ENCODE results near the gene C10orf53. TPM values are rescaled to one million over a fixed set of nuclear protein-coding genes. Genes with fewer than 3 reads are reported as not detected.

C10orf53 gene
- total and polyA plus RNA-seq, 4 experiments from 2014 or later: not detected

DNA sequence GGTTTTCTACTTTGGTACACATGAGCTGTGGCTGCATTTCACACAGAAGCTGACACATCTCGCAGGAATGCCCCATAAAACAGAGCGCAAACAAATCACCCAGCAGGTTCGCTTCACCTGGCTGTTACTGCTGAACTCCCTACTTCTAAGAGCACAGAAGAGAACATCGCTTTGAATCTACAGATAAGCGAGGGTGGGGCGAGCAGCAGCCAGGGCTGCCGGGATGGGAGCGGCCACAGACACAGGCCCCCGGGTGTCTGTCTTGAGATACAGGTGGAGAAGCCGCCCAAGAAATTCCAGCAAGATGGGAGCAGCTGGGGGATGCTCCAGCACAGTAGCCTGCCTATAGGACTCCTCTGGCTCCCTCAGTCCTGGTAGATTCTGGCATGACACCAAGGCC is 55.2 kb downstream of the C10orf53 start:
- Mint-ChIP-seq H3K9me3 (peaks cover 0 to 4% (median 0%) of the 10 kb centered on the region in 8 donors), H3K4me1 (no peaks in the 10 kb centered on the region), H3K27me3 (no peaks in the 10 kb centered on the region), H3K36me3 (no peaks in the 10 kb centered on the region), H3K27ac (no peak overlapping the region), H3K4me3 (no peak overlapping the region)
- DNase-seq: no peak
- ChIA-PET POLR2A (ENCODE audit: partially characterized antibody) (no interaction called here), CTCF (ENCODE audit: partially characterized antibody) (no interaction called here)
- no peaks in the 10 kb centered on the region for H3K36me3 ChIP-seq (ENCODE audit: insufficient read depth, low read length)
- no peak overlapping the region for H3K4me3 ChIP-seq (ENCODE audit: low read length in 2 of 2)
- H3K27ac ChIP-seq (ENCODE audit: low read depth, low read length): no peak overlapping the region
- no peaks in the 10 kb centered on the region for H3K9me3 ChIP-seq (ENCODE audit: control insufficient read depth in 1 of 2, low read length in 2 of 2)
- H3K4me1 ChIP-seq (ENCODE audit: insufficient read depth, low read length): no peaks in the 10 kb centered on the region
- intact Hi-C loops (cut with micrococcal nuclease): no loop called here
- no peaks in the 10 kb centered on the region for H3K27me3 ChIP-seq (ENCODE audit: insufficient read depth, low read length)

DNA sequence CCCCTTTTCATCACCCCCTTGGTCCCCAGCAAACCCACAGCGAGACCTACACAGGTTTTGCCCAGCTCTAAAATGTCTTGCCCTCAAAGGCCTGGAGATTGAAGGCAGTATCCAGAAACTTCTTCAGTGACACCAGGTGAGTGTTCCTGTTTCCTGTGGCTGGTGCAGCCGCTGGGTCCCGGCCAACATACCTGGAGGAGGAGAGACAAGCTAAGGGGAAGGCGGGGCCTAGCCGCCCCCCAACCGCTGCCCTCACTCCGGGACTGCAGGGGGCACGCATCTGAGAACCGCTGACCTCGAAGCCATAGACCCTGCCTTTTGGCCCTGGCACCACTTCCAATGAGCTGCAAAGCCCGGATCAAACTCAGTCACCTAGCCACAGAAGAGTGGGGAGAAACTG is 55.7 kb downstream of the C10orf53 start:
- Mint-ChIP-seq H3K27ac (no peak overlapping the region), H3K36me3 (no peaks in the 10 kb centered on the region), H3K27me3 (no peaks in the 10 kb centered on the region), H3K9me3 (no peaks in the 10 kb centered on the region), H3K4me1 (no peaks in the 10 kb centered on the region), H3K4me3 (no peak overlapping the region)
- Histone ChIP-seq H3K9me3 (ENCODE audit: control insufficient read depth in 1 of 2, low read length in 2 of 2) (no peaks in the 10 kb centered on the region), H3K36me3 (ENCODE audit: insufficient read depth, low read length) (no peaks in the 10 kb centered on the region), H3K27ac (ENCODE audit: low read depth, low read length) (no peak overlapping the region), H3K4me1 (ENCODE audit: insufficient read depth, low read length) (no peaks in the 10 kb centered on the region), H3K27me3 (ENCODE audit: insufficient read depth, low read length) (no peaks in the 10 kb centered on the region), H3K4me3 (ENCODE audit: low read length in 2 of 2) (no peak overlapping the region)
- CTCF ChIA-PET (ENCODE audit: partially characterized antibody): no interaction called here
- intact Hi-C loops (cut with micrococcal nuclease): no loop called here
- POLR2A ChIA-PET (ENCODE audit: partially characterized antibody): no interaction called here
- DNase-seq: no peak

DNA sequence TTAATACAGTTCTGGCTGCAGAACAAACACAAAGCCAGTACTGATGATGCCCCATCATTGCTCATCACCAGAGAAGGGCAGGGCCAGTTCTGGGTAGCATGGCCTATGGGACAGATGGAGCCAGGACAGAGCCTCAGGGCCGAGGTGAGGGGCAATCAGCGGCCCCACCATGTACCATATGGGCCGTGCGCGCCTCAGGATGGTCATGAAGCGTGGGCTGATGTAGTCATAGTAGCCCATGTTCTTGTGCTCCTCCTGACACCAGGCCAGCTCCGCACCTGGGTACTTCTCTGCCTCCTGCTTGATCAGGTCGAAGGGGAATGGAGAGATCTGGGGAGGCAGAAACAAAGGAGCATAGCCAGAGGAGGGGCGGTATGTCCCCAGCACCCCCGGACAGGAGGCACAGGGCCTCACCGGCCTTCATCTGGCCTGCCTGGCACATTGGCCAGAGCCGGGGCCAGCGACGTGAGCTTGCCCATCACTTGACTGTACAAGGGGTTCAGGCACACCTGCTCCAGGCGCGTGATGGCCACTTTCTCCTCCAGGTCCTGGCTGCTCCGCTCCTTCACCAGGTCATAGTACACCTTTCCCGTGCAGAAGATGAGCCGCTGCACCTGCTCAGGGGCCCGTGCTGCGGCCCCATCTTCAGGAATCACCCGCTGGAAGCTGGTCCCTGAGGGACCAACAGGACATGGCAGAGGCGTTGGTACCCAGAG is 56.6 kb downstream of the C10orf53 start:
- no peak overlapping the region for H3K4me3 Mint-ChIP-seq
- Histone ChIP-seq H3K4me1 (ENCODE audit: insufficient read depth, low read length) (no peaks in the 10 kb centered on the region), H3K27ac (ENCODE audit: low read depth, low read length) (no peak overlapping the region), H3K36me3 (ENCODE audit: insufficient read depth, low read length) (no peaks in the 10 kb centered on the region), H3K9me3 (ENCODE audit: control insufficient read depth in 1 of 2, low read length in 2 of 2) (no peaks in the 10 kb centered on the region), H3K4me3 (ENCODE audit: low read length in 2 of 2) (no peak overlapping the region), H3K27me3 (ENCODE audit: insufficient read depth, low read length) (no peaks in the 10 kb centered on the region)
- H3K9me3 Mint-ChIP-seq: no peaks in the 10 kb centered on the region
- ChIA-PET POLR2A (ENCODE audit: partially characterized antibody) (no interaction called here), CTCF (ENCODE audit: partially characterized antibody) (no interaction called here)
- DNase-seq: no peak
- no peak overlapping the region for H3K27ac Mint-ChIP-seq
- no peaks in the 10 kb centered on the region for H3K4me1 Mint-ChIP-seq
- intact Hi-C loops (cut with micrococcal nuclease): no loop called here
- no peaks in the 10 kb centered on the region for H3K27me3 Mint-ChIP-seq
- no peaks in the 10 kb centered on the region for H3K36me3 Mint-ChIP-seq

DNA sequence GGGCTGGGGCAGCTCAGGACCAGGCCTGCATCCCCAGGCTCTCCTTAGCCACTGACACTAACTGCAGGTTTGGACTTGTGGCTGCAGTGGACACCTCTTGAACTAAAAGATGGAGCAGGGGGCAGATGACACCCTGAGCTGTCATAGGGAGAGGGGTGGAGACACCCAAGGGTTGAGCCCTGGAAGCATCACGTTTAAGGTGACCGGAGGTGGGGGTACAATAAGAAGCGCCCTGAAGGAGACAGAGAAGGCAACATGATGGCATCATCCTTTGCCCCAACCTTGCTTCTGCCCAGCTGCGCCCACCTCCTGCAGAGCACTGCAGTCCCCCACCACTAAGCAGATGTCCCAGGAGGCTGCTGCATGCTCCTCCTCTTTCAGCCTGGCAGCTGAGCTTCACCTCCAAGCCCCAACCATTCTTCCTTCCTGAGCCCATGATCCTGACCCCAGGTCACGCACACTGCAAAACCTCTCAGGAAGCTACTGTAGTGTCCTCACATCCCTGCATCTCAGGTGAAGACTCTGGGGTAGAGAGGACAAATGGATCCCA is 57.2 kb downstream of the C10orf53 start:
- no peaks in the 10 kb centered on the region for H3K36me3 ChIP-seq (ENCODE audit: insufficient read depth, low read length)
- intact Hi-C loops (cut with micrococcal nuclease): no loop called here
- H3K36me3 Mint-ChIP-seq: no peaks in the 10 kb centered on the region
- H3K27ac Mint-ChIP-seq: no peak overlapping the region
- ChIA-PET CTCF (ENCODE audit: partially characterized antibody) (no interaction called here), POLR2A (ENCODE audit: partially characterized antibody) (no interaction called here)
- no peak overlapping the region for H3K27ac ChIP-seq (ENCODE audit: low read depth, low read length)
- H3K27me3 Mint-ChIP-seq: no peaks in the 10 kb centered on the region
- no peaks in the 10 kb centered on the region for H3K4me1 ChIP-seq (ENCODE audit: insufficient read depth, low read length)
- H3K4me3 Mint-ChIP-seq: no peak overlapping the region
- no peak for DNase-seq
- H3K9me3 ChIP-seq (ENCODE audit: control insufficient read depth in 1 of 2, low read length in 2 of 2): no peaks in the 10 kb centered on the region
- H3K4me3 ChIP-seq (ENCODE audit: low read length in 2 of 2): no peak overlapping the region
- H3K4me1 Mint-ChIP-seq: peaks cover 0 to 1% (median 0%) of the 10 kb centered on the region in 4 donors
- peaks cover 0 to 1% (median 0%) of the 10 kb centered on the region in 8 donors for H3K9me3 Mint-ChIP-seq
- no peaks in the 10 kb centered on the region for H3K27me3 ChIP-seq (ENCODE audit: insufficient read depth, low read length)

DNA sequence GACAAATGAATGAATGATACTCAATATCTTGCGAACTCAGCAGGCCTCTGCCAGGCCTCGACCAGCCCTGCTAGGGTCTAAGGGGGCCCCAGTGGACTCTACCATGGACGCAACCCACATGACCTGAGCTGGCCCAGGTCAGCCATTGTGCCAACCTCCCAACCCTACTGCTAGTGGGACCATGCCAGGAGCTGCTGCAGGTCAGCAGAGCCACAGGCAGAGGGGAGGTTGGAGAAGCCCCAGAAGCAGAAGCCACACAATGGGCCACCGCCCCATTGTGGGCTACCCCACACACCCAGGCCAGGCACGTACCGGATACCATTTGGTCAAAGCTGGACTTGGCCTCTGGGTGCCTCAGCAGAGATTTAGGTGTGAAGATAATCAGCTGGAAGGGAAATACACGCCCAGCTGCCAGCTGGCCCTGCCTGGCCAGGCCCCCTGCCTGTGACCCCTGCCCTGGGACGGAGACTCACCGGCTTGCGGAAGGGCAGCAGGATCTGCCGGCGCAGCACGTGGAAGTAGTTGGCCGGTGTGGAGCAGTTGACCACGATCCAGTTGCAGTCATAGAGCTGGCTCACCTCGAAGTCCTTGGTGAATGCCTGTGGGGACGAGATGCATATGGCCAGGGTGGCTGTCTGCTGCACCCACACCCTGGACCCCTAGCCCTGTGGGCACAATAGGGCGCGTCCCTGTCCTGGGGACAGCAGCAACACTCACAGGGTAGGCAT is 58.2 kb downstream of the C10orf53 start:
- Mint-ChIP-seq H3K4me1 (peaks cover 0 to 1% (median 0%) of the 10 kb centered on the region in 4 donors), H3K4me3 (no peak overlapping the region), H3K27ac (no peak overlapping the region), H3K27me3 (no peaks in the 10 kb centered on the region), H3K9me3 (peaks cover 0 to 1% (median 0%) of the 10 kb centered on the region in 8 donors), H3K36me3 (no peaks in the 10 kb centered on the region)
- Histone ChIP-seq H3K36me3 (ENCODE audit: insufficient read depth, low read length) (no peaks in the 10 kb centered on the region), H3K9me3 (ENCODE audit: control insufficient read depth in 1 of 2, low read length in 2 of 2) (no peaks in the 10 kb centered on the region), H3K4me1 (ENCODE audit: insufficient read depth, low read length) (no peaks in the 10 kb centered on the region), H3K4me3 (ENCODE audit: low read length in 2 of 2) (no peak overlapping the region), H3K27ac (ENCODE audit: low read depth, low read length) (no peak overlapping the region), H3K27me3 (ENCODE audit: insufficient read depth, low read length) (no peaks in the 10 kb centered on the region)
- intact Hi-C loops (cut with micrococcal nuclease): no loop called here
- DNase-seq: no peak
- CTCF ChIA-PET (ENCODE audit: partially characterized antibody): no interaction called here
- POLR2A ChIA-PET (ENCODE audit: partially characterized antibody): no interaction called here

DNA sequence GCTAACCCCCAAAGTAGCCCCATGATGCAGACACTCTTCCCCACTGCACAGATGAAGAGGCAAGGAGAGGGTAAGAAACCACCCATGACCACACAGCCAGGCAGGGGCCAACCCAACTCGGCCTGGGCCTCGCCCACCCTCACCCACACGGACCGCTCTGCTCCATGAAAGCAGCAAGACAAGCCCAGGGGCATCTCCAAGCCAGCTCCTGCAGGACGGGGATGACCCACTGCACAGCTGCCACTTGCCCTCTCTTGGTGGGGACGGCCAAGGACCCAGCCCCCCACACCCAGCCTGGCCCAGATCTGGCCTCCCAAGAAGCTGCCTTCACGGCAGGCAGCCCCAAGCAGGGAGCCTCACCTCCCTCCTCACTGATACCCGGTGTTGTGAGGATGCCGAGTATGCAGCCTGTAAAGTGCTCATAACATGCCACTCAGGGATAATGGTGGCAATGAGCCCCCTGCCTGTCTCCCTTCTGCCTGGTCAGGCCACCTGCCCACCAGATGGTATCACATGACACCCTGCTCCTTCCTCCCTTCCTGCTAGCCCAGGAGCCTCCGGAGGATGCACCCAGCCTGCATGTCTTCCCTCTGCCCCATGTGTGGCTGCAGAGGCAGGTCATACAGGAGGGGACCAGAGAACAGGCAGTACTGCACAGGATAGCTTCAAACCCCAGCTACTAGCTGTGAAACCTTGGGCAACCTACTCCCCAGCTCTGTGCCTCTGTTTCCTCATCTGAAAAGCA is 59.3 kb downstream of the C10orf53 start:
- Mint-ChIP-seq H3K4me1 (peaks cover 0 to 1% (median 0%) of the 10 kb centered on the region in 4 donors), H3K9me3 (peaks cover 0 to 1% (median 0%) of the 10 kb centered on the region in 8 donors), H3K4me3 (no peak overlapping the region), H3K36me3 (no peaks in the 10 kb centered on the region), H3K27me3 (no peaks in the 10 kb centered on the region), H3K27ac (no peak overlapping the region)
- intact Hi-C loops (cut with micrococcal nuclease): no loop called here
- H3K36me3 ChIP-seq (ENCODE audit: insufficient read depth, low read length): no peaks in the 10 kb centered on the region
- no peaks in the 10 kb centered on the region for H3K9me3 ChIP-seq (ENCODE audit: control insufficient read depth in 1 of 2, low read length in 2 of 2)
- CTCF ChIA-PET (ENCODE audit: partially characterized antibody): no interaction called here
- no peak overlapping the region for H3K27ac ChIP-seq (ENCODE audit: low read depth, low read length)
- no peak overlapping the region for H3K4me3 ChIP-seq (ENCODE audit: low read length in 2 of 2)
- POLR2A ChIA-PET (ENCODE audit: partially characterized antibody): no interaction called here
- no peak for DNase-seq
- no peaks in the 10 kb centered on the region for H3K4me1 ChIP-seq (ENCODE audit: insufficient read depth, low read length)
- H3K27me3 ChIP-seq (ENCODE audit: insufficient read depth, low read length): no peaks in the 10 kb centered on the region

DNA sequence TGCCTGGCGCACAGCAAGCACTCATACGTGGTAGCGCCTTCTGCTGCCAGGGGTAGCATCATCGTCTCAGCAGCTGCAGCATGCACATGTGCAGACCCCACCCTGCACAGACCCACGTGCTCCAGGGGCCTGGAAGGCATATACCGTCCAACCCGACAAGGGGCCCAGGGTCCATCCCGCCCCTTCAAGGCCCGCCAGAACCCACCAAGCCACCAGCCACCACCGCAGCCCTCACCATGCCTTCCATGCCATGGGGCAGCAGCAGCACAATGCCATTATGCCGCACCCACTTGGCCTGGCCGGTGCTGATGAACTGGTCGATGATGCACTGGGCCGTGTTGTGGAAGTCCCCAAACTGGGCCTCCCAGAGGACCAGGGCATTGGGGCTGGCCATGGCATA is 60.0 kb downstream of the C10orf53 start:
- Mint-ChIP-seq H3K4me1 (peaks cover 0 to 1% (median 0%) of the 10 kb centered on the region in 4 donors), H3K4me3 (no peak overlapping the region), H3K9me3 (peaks cover 0 to 1% (median 0%) of the 10 kb centered on the region in 8 donors), H3K27ac (no peak overlapping the region), H3K36me3 (no peaks in the 10 kb centered on the region), H3K27me3 (no peaks in the 10 kb centered on the region)
- ChIA-PET CTCF (ENCODE audit: partially characterized antibody) (no interaction called here), POLR2A (ENCODE audit: partially characterized antibody) (no interaction called here)
- H3K9me3 ChIP-seq (ENCODE audit: control insufficient read depth in 1 of 2, low read length in 2 of 2): no peaks in the 10 kb centered on the region
- DNase-seq: no peak
- H3K36me3 ChIP-seq (ENCODE audit: insufficient read depth, low read length): no peaks in the 10 kb centered on the region
- H3K27me3 ChIP-seq (ENCODE audit: insufficient read depth, low read length): no peaks in the 10 kb centered on the region
- no peaks in the 10 kb centered on the region for H3K4me1 ChIP-seq (ENCODE audit: insufficient read depth, low read length)
- intact Hi-C loops (cut with micrococcal nuclease): no loop called here
- no peak overlapping the region for H3K4me3 ChIP-seq (ENCODE audit: low read length in 2 of 2)
- no peak overlapping the region for H3K27ac ChIP-seq (ENCODE audit: low read depth, low read length)

Measured in CD4-positive, alpha-beta memory T cell (primary cell).